Measurements from ENCODE around the gene PHC2. TPM values are rescaled to one million over a fixed set of nuclear protein-coding genes. Genes with fewer than 3 reads are reported as not detected.

The PHC2 gene
- total RNA-seq, 1 donor from 2014 or later = 287 TPM

DNA sequence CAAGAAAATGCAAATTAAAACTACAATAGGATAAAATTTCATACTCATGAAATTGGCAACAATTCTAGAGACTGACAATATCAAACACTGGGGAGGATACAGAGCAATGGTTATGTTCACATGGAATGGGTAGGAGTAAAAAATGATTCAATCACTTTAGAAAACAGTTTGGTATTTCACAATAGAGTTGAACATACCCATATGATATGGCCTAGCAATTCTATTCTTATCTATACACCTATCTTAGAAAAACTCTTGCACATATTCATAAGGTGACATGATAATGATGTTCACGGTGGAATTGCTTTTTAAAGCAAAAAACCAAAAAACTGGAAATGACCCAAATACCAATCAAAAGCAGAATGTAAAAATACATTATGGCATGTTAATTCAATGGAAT lies 28.7 kb downstream of the PHC2 start:
- Mint-ChIP-seq H3K27me3 (ENCODE audit: unreplicated experiment) (no peaks in the 10 kb centered on the region), H3K4me3 (ENCODE audit: unreplicated experiment) (no peak overlapping the region), H3K27ac (ENCODE audit: unreplicated experiment) (no peak overlapping the region), H3K36me3 (ENCODE audit: unreplicated experiment) (peaks cover 19% of the 10 kb centered on the region), H3K9me3 (ENCODE audit: unreplicated experiment) (peaks cover 4% of the 10 kb centered on the region), H3K4me1 (ENCODE audit: low read depth, unreplicated experiment) (peaks cover 7% of the 10 kb centered on the region)
- TF ChIP-seq, protein P1, sequence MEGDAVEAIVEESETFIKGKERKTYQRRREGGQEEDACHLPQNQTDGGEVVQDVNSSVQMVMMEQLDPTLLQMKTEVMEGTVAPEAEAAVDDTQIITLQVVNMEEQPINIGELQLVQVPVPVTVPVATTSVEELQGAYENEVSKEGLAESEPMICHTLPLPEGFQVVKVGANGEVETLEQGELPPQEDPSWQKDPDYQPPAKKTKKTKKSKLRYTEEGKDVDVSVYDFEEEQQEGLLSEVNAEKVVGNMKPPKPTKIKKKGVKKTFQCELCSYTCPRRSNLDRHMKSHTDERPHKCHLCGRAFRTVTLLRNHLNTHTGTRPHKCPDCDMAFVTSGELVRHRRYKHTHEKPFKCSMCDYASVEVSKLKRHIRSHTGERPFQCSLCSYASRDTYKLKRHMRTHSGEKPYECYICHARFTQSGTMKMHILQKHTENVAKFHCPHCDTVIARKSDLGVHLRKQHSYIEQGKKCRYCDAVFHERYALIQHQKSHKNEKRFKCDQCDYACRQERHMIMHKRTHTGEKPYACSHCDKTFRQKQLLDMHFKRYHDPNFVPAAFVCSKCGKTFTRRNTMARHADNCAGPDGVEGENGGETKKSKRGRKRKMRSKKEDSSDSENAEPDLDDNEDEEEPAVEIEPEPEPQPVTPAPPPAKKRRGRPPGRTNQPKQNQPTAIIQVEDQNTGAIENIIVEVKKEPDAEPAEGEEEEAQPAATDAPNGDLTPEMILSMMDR (IDR thresholded peaks at IDR 0.05; ENCODE audit: partially characterized antibody, unreplicated experiment) = no peak
- no peak for DNase-seq

DNA sequence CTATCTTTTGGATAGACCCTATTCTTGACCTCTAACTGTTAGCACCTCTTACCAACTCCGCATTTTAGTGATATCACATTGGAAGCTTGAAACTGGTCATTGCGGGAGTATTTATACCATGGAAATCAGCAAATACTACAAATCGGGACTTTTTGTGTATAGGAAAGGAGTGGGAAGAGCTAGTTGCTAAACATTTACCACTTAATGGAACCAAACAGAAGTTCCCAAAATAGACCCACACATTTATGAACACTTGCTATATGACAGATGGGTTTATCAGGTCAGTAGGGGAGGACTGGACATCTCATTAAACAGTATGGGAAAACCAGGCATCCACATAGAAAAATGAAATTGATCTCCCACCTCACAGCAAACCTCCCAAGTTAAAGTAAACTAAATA lies 29.4 kb downstream of the PHC2 start:
- Mint-ChIP-seq H3K9me3 (ENCODE audit: unreplicated experiment) (peaks cover 2% of the 10 kb centered on the region), H3K36me3 (ENCODE audit: unreplicated experiment) (peaks cover 14% of the 10 kb centered on the region), H3K4me1 (ENCODE audit: low read depth, unreplicated experiment) (peaks cover 7% of the 10 kb centered on the region), H3K27ac (ENCODE audit: unreplicated experiment) (no peak overlapping the region), H3K27me3 (ENCODE audit: unreplicated experiment) (no peaks in the 10 kb centered on the region), H3K4me3 (ENCODE audit: unreplicated experiment) (no peak overlapping the region)
- TF ChIP-seq, protein P1 (IDR thresholded peaks at IDR 0.05; ENCODE audit: partially characterized antibody, unreplicated experiment) = no peak
- DNase-seq = no peak

DNA sequence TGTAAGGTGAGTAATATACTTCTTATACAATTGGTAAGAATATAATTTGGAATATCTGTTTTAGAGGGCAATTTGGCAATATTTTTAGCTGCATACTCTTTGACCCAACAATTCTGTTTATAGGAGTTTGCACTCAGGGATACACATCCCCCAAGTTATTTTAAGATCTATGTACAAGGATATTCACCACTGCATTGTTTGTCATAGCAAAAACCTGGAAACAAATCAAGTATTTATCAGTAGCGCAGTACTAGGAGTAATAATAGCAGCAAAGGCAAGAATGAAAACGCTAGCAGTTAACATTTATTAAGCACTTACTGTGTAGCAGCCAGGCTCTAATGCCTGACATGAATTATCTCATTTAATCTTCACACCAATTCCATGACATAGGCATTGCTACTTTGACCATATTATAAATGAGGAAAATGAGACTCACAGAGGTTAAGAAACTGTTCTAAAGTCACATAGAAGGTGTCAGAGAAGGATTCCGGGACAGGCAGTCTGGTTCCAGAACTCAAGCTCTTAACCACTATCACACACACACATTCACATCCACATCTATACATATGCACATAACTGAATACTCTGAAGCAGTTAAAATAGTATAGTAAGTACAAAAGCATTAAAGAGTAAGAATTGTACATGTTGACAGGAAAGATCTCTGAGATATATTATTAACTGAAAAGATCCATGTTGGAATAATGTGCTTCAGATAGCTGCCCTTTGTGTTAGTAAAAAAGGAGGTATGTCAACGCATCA lies 30.6 kb downstream of the PHC2 start:
- Mint-ChIP-seq H3K27ac (ENCODE audit: unreplicated experiment) (no peak overlapping the region), H3K9me3 (ENCODE audit: unreplicated experiment) (peaks cover 2% of the 10 kb centered on the region), H3K4me1 (ENCODE audit: low read depth, unreplicated experiment) (peaks cover 7% of the 10 kb centered on the region), H3K27me3 (ENCODE audit: unreplicated experiment) (no peaks in the 10 kb centered on the region), H3K4me3 (ENCODE audit: unreplicated experiment) (no peak overlapping the region), H3K36me3 (ENCODE audit: unreplicated experiment) (peaks cover 14% of the 10 kb centered on the region)
- TF ChIP-seq, protein P1 (IDR thresholded peaks at IDR 0.05; ENCODE audit: partially characterized antibody, unreplicated experiment) = no peak
- no peak for DNase-seq

DNA sequence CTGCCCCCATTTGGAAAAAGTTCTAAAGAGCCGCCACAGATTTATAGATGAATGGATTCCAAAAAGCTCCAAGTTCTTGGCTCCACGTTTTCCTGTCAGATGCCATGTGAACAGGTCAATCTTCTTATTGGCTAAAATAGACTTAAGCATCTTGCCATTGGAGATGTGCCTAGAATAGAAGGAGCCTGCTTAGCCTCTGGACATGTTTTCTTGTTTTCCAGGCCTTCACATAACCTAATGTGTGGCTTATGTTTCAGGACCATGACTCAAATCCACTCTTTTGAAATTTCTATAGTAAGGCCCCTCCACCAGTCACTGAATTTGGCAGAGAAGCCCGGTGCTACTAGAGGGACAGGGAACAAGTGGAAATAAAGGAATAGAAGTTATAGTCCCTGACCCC lies 31.5 kb downstream of the PHC2 start:
- TF ChIP-seq, protein P1 (IDR thresholded peaks at IDR 0.05; ENCODE audit: partially characterized antibody, unreplicated experiment) = no peak
- Mint-ChIP-seq H3K27ac (ENCODE audit: unreplicated experiment) (no peak overlapping the region), H3K9me3 (ENCODE audit: unreplicated experiment) (peaks cover under 1% of the 10 kb centered on the region), H3K36me3 (ENCODE audit: unreplicated experiment) (peaks cover 14% of the 10 kb centered on the region), H3K4me1 (ENCODE audit: low read depth, unreplicated experiment) (peaks cover 7% of the 10 kb centered on the region), H3K27me3 (ENCODE audit: unreplicated experiment) (no peaks in the 10 kb centered on the region), H3K4me3 (ENCODE audit: unreplicated experiment) (no peak overlapping the region)
- no peak for DNase-seq

DNA sequence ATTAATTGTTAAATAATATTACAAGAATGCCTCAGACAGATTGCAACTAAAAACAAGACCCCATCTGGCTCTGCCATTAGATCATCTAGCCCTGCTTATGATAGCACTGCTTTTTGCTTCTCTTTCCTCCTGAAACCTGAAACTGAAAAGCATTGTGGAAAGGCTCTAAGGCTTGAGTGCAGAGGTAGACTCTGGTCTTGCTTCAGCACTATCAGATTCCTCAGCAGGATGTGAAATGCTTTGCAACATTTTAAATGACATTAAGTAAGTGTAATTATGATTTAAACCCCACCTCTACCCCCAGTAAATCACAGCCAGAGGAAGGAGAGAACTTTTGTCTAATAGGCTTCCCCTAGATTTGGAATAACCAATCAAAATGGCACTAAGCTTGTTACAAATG lies 32.9 kb downstream of the PHC2 start:
- H3K4me1 Mint-ChIP-seq (ENCODE audit: low read depth, unreplicated experiment) = peaks cover 11% of the 10 kb centered on the region
- H3K27ac Mint-ChIP-seq (ENCODE audit: unreplicated experiment) = peak overlapping the region; percentile 43
- no peaks in the 10 kb centered on the region for H3K27me3 Mint-ChIP-seq (ENCODE audit: unreplicated experiment)
- peaks cover 8% of the 10 kb centered on the region for H3K36me3 Mint-ChIP-seq (ENCODE audit: unreplicated experiment)
- TF ChIP-seq, protein P1 (IDR thresholded peaks at IDR 0.05; ENCODE audit: partially characterized antibody, unreplicated experiment) = no peak
- H3K4me3 Mint-ChIP-seq (ENCODE audit: unreplicated experiment) = no peak overlapping the region
- H3K9me3 Mint-ChIP-seq (ENCODE audit: unreplicated experiment) = no peaks in the 10 kb centered on the region
- DNase-seq = no peak

Data from glutamatergic neuron (in vitro differentiated cells).